Spinal cord (tissue), 10 donors: ENCODE results near the gene ABCG1. TPM values are rescaled to one million over a fixed set of nuclear protein-coding genes. Genes with fewer than 3 reads are reported as not detected.

Source experiments
- DNase-seq, 6 donors: peaks; one replicate each; pipeline versions ENCODE4 v3.0.0 to v3.0.0-alpha.2; 2013 to 2015; ENCODE audit warnings: low spot score in 6 of 6, low read depth in 4 of 6
- H3K27ac ChIP-seq: one replicate; pipeline ENCODE4 v1.5.1; 2013; ENCODE audit warnings: low read depth, low read length, control low read depth
- H3K27me3 ChIP-seq: one replicate; pipeline ENCODE4 v1.6.1; 2013; ENCODE audit warnings: low read length; ENCODE audit not compliant: control insufficient read depth, insufficient read depth
- H3K36me3 ChIP-seq: one replicate; pipeline ENCODE4 v1.6.1; 2013; ENCODE audit warnings: low read length; ENCODE audit not compliant: control insufficient read depth, insufficient read depth
- H3K4me1 ChIP-seq: one replicate; pipeline ENCODE4 v1.6.1; 2013; ENCODE audit warnings: low read length; ENCODE audit not compliant: control insufficient read depth, insufficient read depth
- H3K4me3 ChIP-seq: one replicate; pipeline ENCODE4 v1.5.1; 2013; ENCODE audit warnings: low read depth, low read length, control low read depth
- H3K9me3 ChIP-seq: one replicate; pipeline ENCODE4 v1.6.1; 2013; ENCODE audit warnings: low read length; ENCODE audit not compliant: control insufficient read depth, insufficient read depth
- WGBS: methylation state at CpG from one replicate; pipeline ENCODE4 v1.1.5; 2013; ENCODE audit warnings: missing lambda C conversion rate; ENCODE audit not compliant: insufficient coverage; 5-methylcytosine and 5-hydroxymethylcytosine counted together
- polyA plus RNA-seq, 2 donors: library from polyadenylated mRNA; unstranded; fragments of 120-200 nt; gene quantifications; one replicate each; pipeline ENCODE4 v1.2.1, GENCODE V29; 2013; ENCODE audit not compliant: insufficient read length in 2 of 2
- total RNA-seq, 2 donors: library from RNA; depleted of rRNA in 1 of 2; stranded (reverse); fragments of 120-200 nt in 1 of 2; fragments of >200 nt in 1 of 2; gene quantifications; one replicate each; pipeline versions ENCODE4 v1.2.3 to v1.2.4, GENCODE V29; 2013 to 2014
- donor health status: healthy.

ABCG1 gene
- total and polyA plus RNA-seq, 4 donors: 16.0 to 23.4 (median 19.3) TPM

- 94% methylated on average over 8 of the region's 8 CpGs for WGBS
- no peak overlapping the region for H3K27ac ChIP-seq
- DNase-seq: no peak
Measured at GRCh38 chr21:42320791-42321190, 101.9 kb downstream of the ABCG1 start.

GRCh38 chr21:42321231-42321630 lies 102.3 kb downstream of the ABCG1 start:
- Histone ChIP-seq H3K9me3 (no peaks in the 10 kb centered on the region), H3K4me1 (no peaks in the 10 kb centered on the region), H3K36me3 (no peaks in the 10 kb centered on the region), H3K27me3 (no peaks in the 10 kb centered on the region), H3K4me3 (no peak overlapping the region), H3K27ac (no peak overlapping the region)
- DNase-seq: no peak
- 86% methylated on average over 10 of the region's 10 CpGs for WGBS

More at GRCh38 chr21:42320791-42321190, 101.9 kb downstream of the ABCG1 start:
- H3K9me3 ChIP-seq: no peaks in the 10 kb centered on the region
- no peaks in the 10 kb centered on the region for H3K36me3 ChIP-seq
- no peaks in the 10 kb centered on the region for H3K4me1 ChIP-seq
- no peak overlapping the region for H3K4me3 ChIP-seq
- no peaks in the 10 kb centered on the region for H3K27me3 ChIP-seq

DNA sequence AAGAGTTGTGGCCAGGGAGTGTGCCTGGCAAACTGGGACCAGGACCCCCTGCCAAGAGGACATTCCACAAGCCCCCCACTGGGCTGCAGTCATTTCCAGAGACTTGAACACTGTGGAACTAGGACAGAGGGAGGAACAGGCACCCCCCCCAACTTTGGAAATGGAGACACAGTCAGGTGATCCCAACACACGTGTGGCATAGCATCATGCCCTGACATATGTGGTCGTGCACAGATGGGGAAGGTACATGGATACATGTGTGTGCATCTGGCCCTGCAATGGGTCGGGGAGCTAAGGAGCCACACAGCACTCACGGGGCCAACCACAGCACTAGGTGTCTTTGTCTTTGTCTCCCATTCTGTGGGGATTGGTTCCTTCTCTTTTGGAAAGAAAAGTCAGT lies 102.9 kb downstream of the ABCG1 start:
- H3K27me3 ChIP-seq: no peaks in the 10 kb centered on the region
- WGBS: 87% methylated on average over 4 of the region's 4 CpGs
- H3K9me3 ChIP-seq: no peaks in the 10 kb centered on the region
- no peak for DNase-seq
- no peak overlapping the region for H3K27ac ChIP-seq
- H3K4me1 ChIP-seq: no peaks in the 10 kb centered on the region
- H3K4me3 ChIP-seq: no peak overlapping the region
- H3K36me3 ChIP-seq: no peaks in the 10 kb centered on the region

GRCh38 chr21:42324896-42325295 lies 106.0 kb downstream of the ABCG1 start:
- Histone ChIP-seq H3K36me3 (no peaks in the 10 kb centered on the region), H3K27ac (no peak overlapping the region), H3K4me3 (no peak overlapping the region), H3K9me3 (no peaks in the 10 kb centered on the region), H3K27me3 (no peaks in the 10 kb centered on the region), H3K4me1 (no peaks in the 10 kb centered on the region)
- WGBS: 88% methylated on average over 5 of the region's 6 CpGs
- DNase-seq: no peak

- Histone ChIP-seq H3K36me3 (no peaks in the 10 kb centered on the region), H3K9me3 (peaks cover 1% of the 10 kb centered on the region), H3K4me3 (no peak overlapping the region), H3K4me1 (no peaks in the 10 kb centered on the region), H3K27ac (no peak overlapping the region), H3K27me3 (no peaks in the 10 kb centered on the region)
- DNase-seq: no peak
- WGBS: no CpG with 5 or more reads among the region's 4 CpGs
Measured at GRCh38 chr21:42330380-42331371, 111.7 kb downstream of the ABCG1 start.

- Histone ChIP-seq H3K4me1 (no peaks in the 10 kb centered on the region), H3K27ac (no peak overlapping the region), H3K9me3 (peaks cover 1% of the 10 kb centered on the region), H3K27me3 (no peaks in the 10 kb centered on the region), H3K4me3 (no peak overlapping the region), H3K36me3 (no peaks in the 10 kb centered on the region)
- DNase-seq: no peak
Measured at GRCh38 chr21:42331660-42332059, 112.7 kb downstream of the ABCG1 start.

- Histone ChIP-seq H3K27me3 (no peaks in the 10 kb centered on the region), H3K4me1 (peaks cover 2% of the 10 kb centered on the region), H3K9me3 (peaks cover 1% of the 10 kb centered on the region), H3K27ac (no peak overlapping the region), H3K4me3 (no peak overlapping the region), H3K36me3 (no peaks in the 10 kb centered on the region)
- no peak for DNase-seq
- 81% methylated on average over 3 of the region's 5 CpGs for WGBS
Measured at GRCh38 chr21:42332557-42333317, 113.8 kb downstream of the ABCG1 start.

GRCh38 chr21:42336054-42336453 lies 117.1 kb downstream of the ABCG1 start:
- Histone ChIP-seq H3K9me3 (peaks cover 1% of the 10 kb centered on the region), H3K27ac (no peak overlapping the region), H3K36me3 (no peaks in the 10 kb centered on the region), H3K4me3 (no peak overlapping the region), H3K27me3 (no peaks in the 10 kb centered on the region), H3K4me1 (peaks cover 16% of the 10 kb centered on the region)
- DNase-seq: peak in 1 of 6 donors; percentile 46
- WGBS: 16% methylated on average over 10 of the region's 10 CpGs

- no peak overlapping the region for H3K4me3 ChIP-seq
- 50% methylated on average over 2 of the region's 4 CpGs for WGBS
- no peaks in the 10 kb centered on the region for H3K9me3 ChIP-seq
- H3K27ac ChIP-seq: no peak overlapping the region
- DNase-seq: no peak
- peaks cover 16% of the 10 kb centered on the region for H3K4me1 ChIP-seq
- H3K36me3 ChIP-seq: no peaks in the 10 kb centered on the region
- H3K27me3 ChIP-seq: no peaks in the 10 kb centered on the region
Measured at GRCh38 chr21:42337276-42337675, 118.3 kb downstream of the ABCG1 start.
